NCI-H2107 treated with DMSO at 0.1 percent for 48 hours (cell line): ENCODE data around the gene PDCL2.
"Not testable (repeated sequence)": the region's sequence is repeated elsewhere in the genome, so short reads cannot be mapped to it uniquely, and the experiment has no call there.

ENCODE experiments used
- DNase-seq: peaks from one replicate; lab custom pipeline; 2025; ENCODE audit not compliant: unreplicated experiment; lab: John Stamatoyannopoulos, UW

PDCL2 gene

GRCh38 chr4:55598641-55599040 lies 6.6 kb upstream of the PDCL2 start:
- no peak for DNase-seq

- no peak for DNase-seq
Measured at GRCh38 chr4:55588160-55588559, 3.9 kb downstream of the PDCL2 start.

- not testable (repeated sequence) for DNase-seq
Measured at GRCh38 chr4:55582773-55583172, 9.3 kb downstream of the PDCL2 start.

GRCh38 chr4:55578341-55579010 lies 13.6 kb downstream of the PDCL2 start:
- DNase-seq = no peak

GRCh38 chr4:55575513-55575912 lies 16.5 kb downstream of the PDCL2 start:
- DNase-seq = no peak

- DNase-seq = no peak
Measured at GRCh38 chr4:55574252-55574651, 17.8 kb downstream of the PDCL2 start.

GRCh38 chr4:55571806-55572205 lies 20.2 kb downstream of the PDCL2 start:
- no peak for DNase-seq

GRCh38 chr4:55568905-55569504 lies 23.0 kb downstream of the PDCL2 start:
- no peak for DNase-seq

- DNase-seq = no peak
Measured at GRCh38 chr4:55561889-55562288, 30.2 kb downstream of the PDCL2 start.

- no peak for DNase-seq
Measured at GRCh38 chr4:55560096-55560495, 31.9 kb downstream of the PDCL2 start.

GRCh38 chr4:55554453-55555030 lies 37.5 kb downstream of the PDCL2 start:
- DNase-seq = no peak

- DNase-seq = no peak
Measured at GRCh38 chr4:55553441-55554201, 38.4 kb downstream of the PDCL2 start.

GRCh38 chr4:55551964-55552363 lies 40.1 kb downstream of the PDCL2 start:
- not testable (repeated sequence) for DNase-seq

GRCh38 chr4:55549888-55550287 lies 42.2 kb downstream of the PDCL2 start:
- DNase-seq = no peak

- DNase-seq = no peak
Measured at GRCh38 chr4:55547918-55548317, 44.1 kb downstream of the PDCL2 start.

GRCh38 chr4:55547466-55547770 lies 44.6 kb downstream of the PDCL2 start:
- no peak for DNase-seq

GRCh38 chr4:55546756-55547465 lies 45.1 kb downstream of the PDCL2 start, which contains the start of gene CLOCK:
Gene CLOCK (minus strand): TSS chr4:55546909. CDS start chr4:55482785, 64,124 bp downstream.
- DNase-seq = peak; percentile 52

- DNase-seq = peak; percentile 52
Measured at GRCh38 chr4:55546506-55546755, 45.6 kb downstream of the PDCL2 start.

- DNase-seq = peak; percentile 25
Measured at GRCh38 chr4:55545641-55546505, 46.2 kb downstream of the PDCL2 start.

GRCh38 chr4:55545151-55545550 lies 46.9 kb downstream of the PDCL2 start:
- peak; percentile 11 for DNase-seq

GRCh38 chr4:55543858-55544257 lies 48.2 kb downstream of the PDCL2 start:
- DNase-seq = no peak
